LNCaP clone FGC (cell line): Measurements from ENCODE around the gene COTL1.
"Not testable (repeated sequence)": the region's sequence is repeated elsewhere in the genome, so short reads cannot be mapped to it uniquely, and the experiment has no call there.

Experiments used
- DNase-seq: peaks from one replicate; pipeline ENCODE4 v3.0.0-alpha.2; 2011; ENCODE audit warnings: low read depth
- H3K4me3 ChIP-seq: 2 replicates; pipeline ENCODE4 v1.5.1; 2011; ENCODE audit warnings: mild to moderate bottlenecking, low read depth, low read length, control low read depth
- TF ChIP-seq, protein P1 (sequence below): IDR thresholded peaks from 2 replicates; pipeline ENCODE4 v1.5.1; 2012; ENCODE audit warnings: mild to moderate bottlenecking; ENCODE audit not compliant: control insufficient read depth, insufficient read depth; ENCODE audit errors: extremely low read depth

The COTL1 gene

GRCh38 chr16:84563786-84564420, 54.0 kb downstream of the COTL1 start:
- no peak for DNase-seq
- TF ChIP-seq, protein P1, sequence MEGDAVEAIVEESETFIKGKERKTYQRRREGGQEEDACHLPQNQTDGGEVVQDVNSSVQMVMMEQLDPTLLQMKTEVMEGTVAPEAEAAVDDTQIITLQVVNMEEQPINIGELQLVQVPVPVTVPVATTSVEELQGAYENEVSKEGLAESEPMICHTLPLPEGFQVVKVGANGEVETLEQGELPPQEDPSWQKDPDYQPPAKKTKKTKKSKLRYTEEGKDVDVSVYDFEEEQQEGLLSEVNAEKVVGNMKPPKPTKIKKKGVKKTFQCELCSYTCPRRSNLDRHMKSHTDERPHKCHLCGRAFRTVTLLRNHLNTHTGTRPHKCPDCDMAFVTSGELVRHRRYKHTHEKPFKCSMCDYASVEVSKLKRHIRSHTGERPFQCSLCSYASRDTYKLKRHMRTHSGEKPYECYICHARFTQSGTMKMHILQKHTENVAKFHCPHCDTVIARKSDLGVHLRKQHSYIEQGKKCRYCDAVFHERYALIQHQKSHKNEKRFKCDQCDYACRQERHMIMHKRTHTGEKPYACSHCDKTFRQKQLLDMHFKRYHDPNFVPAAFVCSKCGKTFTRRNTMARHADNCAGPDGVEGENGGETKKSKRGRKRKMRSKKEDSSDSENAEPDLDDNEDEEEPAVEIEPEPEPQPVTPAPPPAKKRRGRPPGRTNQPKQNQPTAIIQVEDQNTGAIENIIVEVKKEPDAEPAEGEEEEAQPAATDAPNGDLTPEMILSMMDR = no peak
- no peak overlapping the region for H3K4me3 ChIP-seq

- H3K4me3 ChIP-seq = no peak overlapping the region
- TF ChIP-seq, protein P1 = no peak
- DNase-seq = no peak
Observed at GRCh38 chr16:84563064-84563715, 54.7 kb downstream of the COTL1 start.

DNA sequence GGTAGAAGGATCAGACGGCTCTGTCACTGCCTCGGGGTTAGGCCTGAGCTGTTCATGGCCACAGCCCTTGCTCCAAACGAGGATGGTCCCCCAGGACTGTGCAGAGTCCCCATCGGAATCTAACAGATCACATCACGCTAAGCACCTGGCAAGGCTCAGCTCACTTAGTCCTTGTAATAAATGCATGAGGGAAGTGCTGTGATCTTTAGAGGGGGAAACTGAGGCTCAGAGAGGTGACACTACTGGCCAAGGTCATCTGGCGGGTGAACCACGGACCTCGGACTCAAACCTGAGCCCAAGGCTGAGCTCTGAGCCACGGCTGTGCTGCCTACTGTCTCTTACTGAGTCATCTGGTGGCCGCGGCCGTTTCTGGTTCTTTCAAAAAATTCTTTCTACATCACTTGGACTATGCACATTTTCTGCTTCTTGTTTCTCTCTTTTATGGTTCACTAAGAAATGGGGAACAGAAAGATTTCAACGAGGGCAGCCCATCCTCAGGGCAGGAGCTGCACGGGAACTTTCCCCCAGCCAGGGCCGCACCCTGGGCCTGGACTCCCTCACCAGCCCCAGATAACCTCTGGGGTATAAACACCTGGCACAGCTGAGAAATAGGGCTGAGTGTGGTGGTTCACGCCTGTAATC, 55.6 kb downstream of the COTL1 start:
- DNase-seq = no peak
- no peak overlapping the region for H3K4me3 ChIP-seq
- TF ChIP-seq, protein P1 = no peak

DNA sequence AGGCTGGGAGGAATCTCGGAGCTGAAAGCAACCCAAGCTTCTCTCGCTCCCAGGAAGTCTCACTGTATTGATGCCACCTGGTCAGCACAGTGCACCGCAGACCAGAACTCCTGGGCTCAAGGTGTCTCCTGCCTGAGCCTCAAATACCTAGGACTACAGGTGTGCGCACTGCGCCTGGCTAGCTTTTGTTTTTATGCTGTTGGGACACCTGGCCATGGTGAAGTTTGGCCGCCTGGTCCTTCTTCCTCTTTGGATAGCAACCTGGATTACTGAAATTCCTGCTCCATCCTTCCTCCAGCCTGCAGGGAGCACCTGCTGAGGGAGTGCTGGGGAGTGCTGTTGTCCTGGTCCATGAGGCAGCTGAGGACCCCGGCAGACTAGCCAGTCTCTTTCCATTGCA, 56.6 kb downstream of the COTL1 start:
- no peak overlapping the region for H3K4me3 ChIP-seq
- TF ChIP-seq, protein P1 = no peak
- DNase-seq = no peak

DNA sequence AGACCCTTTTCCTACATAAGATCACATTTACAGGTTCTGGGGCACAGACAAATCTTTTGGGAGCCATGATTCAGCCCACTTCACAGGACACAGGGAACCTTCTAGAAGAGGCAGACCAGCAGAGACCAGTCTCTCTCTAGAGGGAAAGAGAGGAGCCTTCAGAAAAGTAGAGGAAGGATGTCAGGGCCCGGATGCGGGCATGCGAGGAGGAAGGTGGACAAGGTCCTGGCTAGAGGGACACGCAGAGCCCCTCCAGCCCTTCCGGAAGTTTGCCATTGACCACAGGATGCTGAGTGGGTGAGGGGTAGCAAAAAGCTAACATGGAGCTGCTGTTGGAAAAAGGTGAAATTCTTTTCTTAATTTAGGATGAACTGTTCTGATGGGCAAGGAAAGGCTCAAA, 57.6 kb downstream of the COTL1 start:
- H3K4me3 ChIP-seq = no peak overlapping the region
- DNase-seq = no peak
- TF ChIP-seq, protein P1 = no peak

DNA sequence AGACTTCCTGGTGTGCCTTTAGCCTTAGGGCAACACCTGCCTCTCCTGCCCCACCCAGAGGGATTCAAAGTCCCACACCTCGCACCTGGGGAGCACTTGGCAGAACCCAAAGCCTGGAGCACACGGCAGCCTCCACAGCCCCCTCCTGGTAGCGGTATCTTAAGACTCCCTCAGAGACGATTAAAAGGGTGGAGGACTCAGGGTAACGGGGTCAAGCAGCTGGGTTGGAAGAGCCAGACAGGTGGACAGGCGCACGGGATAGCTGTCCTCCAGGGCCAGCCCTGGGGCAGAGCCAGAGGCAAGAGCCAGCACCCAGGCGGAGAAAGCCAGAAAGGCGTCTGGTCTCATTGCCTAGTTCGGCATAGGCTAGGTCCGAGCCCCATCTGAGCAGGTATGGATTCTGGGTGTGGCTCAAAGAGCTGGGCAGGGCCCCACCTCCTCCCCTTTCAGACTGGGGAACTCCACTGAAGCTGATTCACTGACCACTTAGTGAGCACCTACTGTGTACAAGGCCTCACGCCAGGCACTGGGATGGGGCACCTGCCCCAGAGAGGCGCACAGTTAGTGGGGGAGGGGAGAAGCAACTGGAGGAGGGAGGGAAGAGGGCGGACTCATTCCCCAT, 58.5 kb downstream of the COTL1 start:
- DNase-seq = no peak
- TF ChIP-seq, protein P1 = no peak
- H3K4me3 ChIP-seq = no peak overlapping the region

GRCh38 chr16:84558850-84559249, 59.0 kb downstream of the COTL1 start:
- not testable (repeated sequence) for H3K4me3 ChIP-seq, DNase-seq
